HG03521 (cell line): ENCODE measurements around the gene CRACR2B.

Experiments used
- ATAC-seq: cut with Tn5 transposase; IDR thresholded peaks from one replicate; pipeline ENCODE4 v1.9.1; 2021; ENCODE audit warnings: mild to moderate bottlenecking, moderate library complexity; ENCODE audit not compliant: unreplicated experiment

The CRACR2B gene

DNA sequence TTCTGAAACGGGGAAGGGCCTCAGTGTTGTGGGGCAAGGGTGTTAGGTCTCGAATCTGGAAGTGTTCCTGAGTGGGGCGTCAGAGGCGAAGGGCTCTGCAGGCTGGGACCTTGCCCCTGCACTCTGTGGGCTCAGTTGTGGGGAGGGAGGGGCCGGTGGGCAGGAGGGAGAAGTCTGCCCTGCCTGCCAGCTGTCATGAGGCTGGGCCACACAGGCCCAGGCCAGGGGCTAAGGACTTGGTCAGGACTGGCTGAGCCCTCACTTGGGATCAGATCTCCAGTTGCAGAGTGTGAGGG is at the start of gene CRACR2B:
CRACR2B (plus strand) TSS at position 23 of the 296 bp plus-strand sequence. CDS start 689 bp downstream, outside the sequence.
- no peak for ATAC-seq

GRCh38 chr11:778976-779954 is 48.5 kb upstream of the CRACR2B start:
- ATAC-seq: no peak

GRCh38 chr11:779955-780532 is 47.7 kb upstream of the CRACR2B start:
- no peak for ATAC-seq

DNA sequence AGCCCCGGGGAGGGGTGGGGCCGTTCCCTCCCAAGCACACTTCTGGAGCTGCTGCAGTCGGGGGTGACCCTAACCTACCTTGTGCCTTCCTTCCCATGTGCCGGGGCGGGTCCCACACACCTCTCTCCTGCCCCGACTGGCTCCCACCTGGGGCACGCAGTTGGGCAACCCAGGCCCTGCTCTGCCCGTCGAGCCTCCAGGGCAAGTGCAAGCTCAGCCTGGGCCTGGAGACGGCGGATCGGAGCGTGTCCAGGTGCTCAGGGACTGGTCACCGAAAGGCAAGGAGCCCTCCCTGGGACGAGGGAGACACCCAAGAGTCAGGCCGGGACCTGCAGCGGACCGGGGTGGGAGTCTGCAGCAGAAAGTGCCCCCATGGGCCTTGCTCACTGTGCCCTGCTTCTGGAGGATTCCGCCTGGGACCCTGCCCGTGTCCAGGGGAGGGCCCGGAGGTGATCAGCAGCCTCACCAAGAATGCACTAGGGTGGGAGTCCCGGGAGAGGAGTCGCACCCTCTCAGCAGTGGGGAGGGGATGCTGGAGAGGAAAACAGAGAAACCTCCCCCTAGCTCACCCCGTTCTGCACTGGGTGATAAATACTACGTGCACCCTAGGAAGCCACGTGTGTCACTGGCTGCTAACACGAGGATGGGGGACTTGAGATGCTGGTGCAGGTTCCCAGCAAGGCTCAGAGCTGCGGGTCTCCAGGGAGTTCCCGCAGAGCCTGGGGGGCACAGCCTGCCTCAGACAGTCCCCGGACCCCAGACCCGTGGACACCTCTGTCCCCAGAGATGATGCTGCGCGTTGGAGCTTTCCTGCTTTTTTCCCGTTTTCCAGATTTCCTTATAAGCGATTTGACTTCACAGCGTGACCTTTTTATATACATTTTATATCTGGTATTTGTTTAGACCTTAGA is 45.2 kb upstream of the CRACR2B start:
- ATAC-seq: no peak

- ATAC-seq: no peak
Measured at GRCh38 chr11:783581-784015, 44.1 kb upstream of the CRACR2B start.

GRCh38 chr11:786235-787083 is 41.3 kb upstream of the CRACR2B start:
- ATAC-seq: no peak

DNA sequence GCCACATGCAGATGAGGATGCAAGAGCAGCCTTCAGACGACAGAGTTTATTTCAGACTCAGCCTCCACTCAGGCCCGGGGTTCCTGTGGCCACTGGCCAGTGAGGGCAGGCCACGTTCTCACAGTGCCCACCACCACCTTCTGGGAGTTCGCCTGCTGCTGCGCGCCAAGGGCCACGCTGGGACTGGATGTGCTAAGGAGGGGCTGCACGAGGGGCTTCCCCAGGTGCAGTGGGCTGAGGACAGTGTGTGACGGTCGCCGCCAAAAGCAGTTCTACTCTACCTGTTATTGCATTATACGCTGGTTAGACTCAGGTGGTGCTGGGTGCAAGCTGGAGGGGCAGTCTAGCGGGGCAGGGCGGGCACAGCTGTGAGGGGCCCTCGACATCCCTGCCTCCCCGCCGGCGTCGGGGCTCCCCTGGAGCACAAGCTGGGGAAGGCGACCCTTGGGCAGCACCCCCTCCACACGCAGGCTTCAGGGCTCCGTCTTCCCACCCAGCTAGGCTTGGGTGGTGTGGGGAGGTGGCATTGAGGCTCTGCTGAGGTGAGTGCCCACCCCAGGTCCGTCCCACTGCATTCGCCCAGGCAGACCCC is 40.5 kb upstream of the CRACR2B start:
- no peak for ATAC-seq

- ATAC-seq: no peak
Measured at GRCh38 chr11:788009-788640, 39.6 kb upstream of the CRACR2B start.

- no peak for ATAC-seq
Measured at GRCh38 chr11:788953-789940, 38.5 kb upstream of the CRACR2B start.

DNA sequence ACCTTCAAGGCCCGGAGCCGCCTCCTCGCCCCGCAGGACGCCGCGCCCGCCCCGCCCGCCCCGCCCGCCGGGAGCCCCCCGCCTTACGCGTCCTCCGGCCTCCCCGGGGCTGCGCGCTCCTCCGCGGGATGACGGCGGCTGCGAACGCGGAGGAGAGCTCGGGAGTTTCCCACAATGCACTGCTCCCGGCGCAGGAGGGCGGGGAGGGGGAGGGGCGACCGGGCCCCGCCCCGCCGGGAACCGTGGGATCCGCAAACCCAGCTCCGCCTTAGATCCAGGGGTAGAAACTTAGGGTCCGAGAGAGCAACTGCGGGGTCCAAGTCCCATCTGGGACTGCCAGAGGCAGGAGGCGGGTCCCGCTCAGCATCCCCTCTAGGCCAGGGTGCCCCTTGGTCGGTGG is 37.8 kb upstream of the CRACR2B start, which contains the start of gene CEND1:
CEND1 (minus strand) TSS at position 148 of the 400 bp plus-strand sequence. CDS start 1,514 bp downstream, outside the sequence.
- ATAC-seq: no peak

DNA sequence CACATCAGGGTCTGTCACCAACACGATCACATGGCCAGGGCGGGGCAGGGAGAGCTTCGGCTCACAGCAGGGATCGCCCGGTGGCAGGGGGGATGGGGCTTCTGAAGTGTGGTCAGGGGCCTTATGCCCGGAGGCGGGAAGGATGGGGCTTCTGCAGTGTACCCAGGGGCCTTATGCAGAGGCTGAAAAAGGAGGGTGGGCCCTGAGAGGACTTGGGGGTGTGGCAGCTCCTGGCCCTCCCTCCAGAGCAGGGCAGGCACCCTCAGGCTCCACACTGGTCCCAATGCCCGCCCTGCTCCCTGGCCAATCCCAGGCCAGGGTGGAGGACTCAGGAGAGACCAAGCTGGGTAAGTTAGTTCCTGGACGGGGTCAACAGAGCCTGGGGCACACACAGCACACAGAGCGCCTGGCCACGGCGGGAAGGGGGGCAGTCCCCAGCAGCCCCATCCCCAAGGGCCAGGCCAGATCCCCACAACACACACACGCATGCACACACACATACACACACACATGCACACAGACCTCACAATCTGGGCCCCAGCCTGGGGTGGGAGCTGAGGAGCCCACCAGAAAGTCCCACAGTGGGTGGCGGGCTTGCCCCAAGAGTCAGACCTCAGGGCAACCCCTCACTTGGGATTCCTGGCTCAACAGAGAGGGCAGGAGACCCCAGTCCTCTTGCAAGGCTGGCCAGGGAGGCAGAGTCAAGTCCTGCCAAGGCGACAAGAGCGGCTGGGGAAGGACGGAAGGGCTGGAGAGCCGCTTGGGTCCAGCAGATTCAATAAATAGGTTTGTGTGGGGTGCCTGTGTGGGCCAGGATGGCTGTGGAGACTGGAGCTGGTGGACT is 36.8 kb upstream of the CRACR2B start:
- no peak for ATAC-seq

DNA sequence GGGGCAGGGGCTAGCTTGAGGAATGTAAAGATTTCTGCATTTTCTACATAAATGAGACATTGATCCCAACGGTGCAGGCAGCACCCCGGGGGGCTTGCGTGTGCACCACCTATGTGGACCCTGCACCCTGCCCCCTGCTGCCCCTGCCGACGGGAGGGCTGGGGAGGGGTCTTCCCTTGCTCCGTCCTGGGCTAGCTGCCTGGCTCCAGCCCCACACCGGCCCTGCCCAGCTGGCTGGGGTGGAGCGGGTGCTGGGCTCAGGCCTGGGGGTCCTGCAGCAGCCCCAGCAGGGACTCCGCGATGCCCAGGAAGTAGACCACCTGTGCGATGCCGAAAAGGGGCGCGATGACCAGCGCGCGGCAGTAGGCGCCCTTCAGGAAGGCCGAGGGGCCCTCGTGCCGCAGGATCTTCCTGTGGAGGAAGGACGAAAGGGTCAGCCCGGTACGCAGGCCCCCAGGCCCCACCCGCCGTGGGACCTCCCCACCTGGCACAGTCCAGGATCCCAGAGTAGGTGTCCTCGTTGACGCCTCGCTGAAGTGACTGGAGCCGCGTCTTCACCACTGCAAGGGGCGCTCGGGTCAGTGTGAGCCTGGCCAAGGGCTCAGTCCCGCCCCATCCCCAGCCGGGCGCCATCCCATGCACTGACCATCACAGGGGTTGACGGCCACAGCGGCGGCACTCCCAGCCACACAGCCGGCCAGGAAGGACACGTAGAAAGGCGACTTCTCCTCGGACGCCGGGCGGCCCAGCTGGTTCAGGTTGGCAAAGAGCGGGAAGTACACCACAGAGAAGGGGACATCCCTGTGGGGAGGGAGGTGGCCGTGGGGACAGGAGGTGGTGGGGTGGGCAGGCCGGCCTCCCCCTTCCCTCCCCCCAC is 35.8 kb upstream of the CRACR2B start:
- ATAC-seq: no peak

DNA sequence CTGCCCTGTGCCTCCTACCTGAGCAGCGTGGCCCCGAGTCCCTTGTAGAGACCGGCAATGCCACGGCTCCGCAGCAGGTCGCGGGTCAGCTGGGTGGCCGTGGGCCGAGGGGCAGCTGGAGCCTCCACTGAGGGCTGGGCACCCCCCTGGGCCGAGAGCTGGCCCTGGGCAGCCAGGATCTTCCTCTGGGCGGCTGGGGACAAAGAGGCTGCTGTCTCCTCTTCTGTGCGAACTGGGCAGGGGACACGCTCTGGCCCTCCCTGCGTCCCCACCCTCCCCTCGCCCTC is 35.2 kb upstream of the CRACR2B start:
- ATAC-seq: no peak

GRCh38 chr11:792873-793272 is 34.8 kb upstream of the CRACR2B start:
- no peak for ATAC-seq

DNA sequence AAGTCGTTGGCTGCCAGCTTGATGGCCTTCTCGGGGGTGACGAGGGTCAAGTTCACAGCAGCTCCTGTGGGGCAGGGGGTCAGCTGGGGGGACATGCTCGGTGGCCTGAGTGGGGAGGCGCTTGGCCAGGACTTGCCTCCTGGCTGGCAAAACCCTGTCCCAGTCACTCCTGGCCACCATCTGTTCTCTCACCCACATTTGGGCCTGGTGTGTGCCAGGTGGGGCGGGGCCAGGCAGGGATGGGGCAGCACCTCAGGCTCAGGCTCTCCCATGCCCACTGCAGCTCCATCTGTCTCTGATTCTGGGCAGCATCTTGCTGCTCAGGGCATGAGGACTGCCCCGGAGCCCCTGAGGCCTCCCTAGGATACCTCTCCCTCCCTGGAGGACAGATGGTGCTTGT is 34.2 kb upstream of the CRACR2B start:
- no peak for ATAC-seq

- no peak for ATAC-seq
Measured at GRCh38 chr11:794013-794765, 33.5 kb upstream of the CRACR2B start.
